HK-2 (cell line): ENCODE results near the gene ZGPAT.
"Not testable (repeated sequence)": the region's sequence is repeated elsewhere in the genome, so short reads cannot be mapped to it uniquely, and the experiment has no call there.

Experiments
- DNase-seq: peaks from one replicate; pipeline ENCODE4 v3.0.0-alpha.2; 2018; ENCODE audit not compliant: unreplicated experiment

ZGPAT gene, protein sequence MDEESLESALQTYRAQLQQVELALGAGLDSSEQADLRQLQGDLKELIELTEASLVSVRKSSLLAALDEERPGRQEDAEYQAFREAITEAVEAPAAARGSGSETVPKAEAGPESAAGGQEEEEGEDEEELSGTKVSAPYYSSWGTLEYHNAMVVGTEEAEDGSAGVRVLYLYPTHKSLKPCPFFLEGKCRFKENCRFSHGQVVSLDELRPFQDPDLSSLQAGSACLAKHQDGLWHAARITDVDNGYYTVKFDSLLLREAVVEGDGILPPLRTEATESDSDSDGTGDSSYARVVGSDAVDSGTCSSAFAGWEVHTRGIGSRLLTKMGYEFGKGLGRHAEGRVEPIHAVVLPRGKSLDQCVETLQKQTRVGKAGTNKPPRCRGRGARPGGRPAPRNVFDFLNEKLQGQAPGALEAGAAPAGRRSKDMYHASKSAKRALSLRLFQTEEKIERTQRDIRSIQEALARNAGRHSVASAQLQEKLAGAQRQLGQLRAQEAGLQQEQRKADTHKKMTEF

DNA sequence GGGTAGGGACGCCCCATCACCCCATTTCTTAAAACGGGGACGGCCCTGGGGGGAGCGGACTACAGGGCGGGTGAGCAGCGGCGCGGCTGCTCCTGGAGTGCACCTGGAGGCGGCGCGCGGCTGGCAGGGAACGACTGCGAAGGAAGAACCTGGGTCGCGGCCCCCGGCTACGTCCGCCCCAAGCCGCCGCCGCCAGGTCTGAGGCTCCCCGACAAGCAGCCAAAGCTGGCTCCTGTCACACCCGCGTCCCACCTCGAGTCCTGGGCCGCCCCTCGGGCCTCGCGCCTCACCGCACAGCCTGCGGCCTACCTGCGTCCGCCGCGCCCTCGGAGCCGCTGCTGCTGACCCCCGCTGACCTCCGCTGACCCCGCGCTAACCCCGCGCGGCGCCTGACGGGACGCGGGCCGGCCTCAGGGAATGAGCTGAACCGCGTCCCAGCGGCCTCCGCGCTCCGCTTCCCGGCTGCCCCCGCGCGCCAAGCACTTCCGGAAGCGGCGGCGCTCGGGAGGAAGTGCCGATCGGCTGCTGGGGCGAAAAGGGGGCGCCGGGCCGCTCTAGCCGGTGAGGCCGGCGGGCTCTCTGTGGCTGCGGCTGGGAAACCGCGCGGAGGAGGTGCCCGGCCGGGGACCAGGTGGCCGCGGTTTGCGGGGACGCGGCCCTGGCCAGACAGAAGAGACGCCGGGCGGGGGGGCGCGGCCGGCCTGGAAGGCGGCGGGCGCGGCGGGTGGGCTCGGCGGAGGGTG is at the start of gene ZGPAT, which contains the start of gene ARFRP1:
TSS of gene ZGPAT (plus strand) at position 482 of the 743 bp plus-strand sequence. CDS start 542 bp downstream, outside the sequence.
TSS of gene ARFRP1 (minus strand) at position 419 of the 743 bp plus-strand sequence. CDS start 885 bp downstream, outside the sequence.
- peak; percentile 86 for DNase-seq

DNA sequence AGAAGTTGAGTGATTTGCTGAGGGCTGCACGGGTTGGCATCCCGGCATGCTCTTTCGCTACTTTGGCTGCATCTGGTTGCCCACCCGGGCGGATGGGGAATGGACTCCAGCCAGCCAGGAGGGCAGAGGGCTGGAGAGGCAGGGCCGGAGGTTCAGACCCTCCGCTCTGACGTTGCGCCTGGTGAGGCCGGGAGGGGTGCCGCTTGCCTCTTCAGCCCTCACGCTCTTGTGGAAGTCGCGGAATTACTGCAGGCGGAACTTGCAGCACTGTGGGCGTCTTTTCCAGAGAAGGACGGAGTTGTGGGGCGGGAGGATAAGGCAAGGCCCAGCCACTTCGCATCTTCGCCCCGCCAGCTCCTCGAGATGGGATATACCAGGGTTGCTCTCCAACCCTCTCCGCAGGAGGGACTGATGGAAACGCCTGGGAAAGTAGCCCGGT is 49.1 kb upstream of the ZGPAT start:
- DNase-seq = no peak

DNA sequence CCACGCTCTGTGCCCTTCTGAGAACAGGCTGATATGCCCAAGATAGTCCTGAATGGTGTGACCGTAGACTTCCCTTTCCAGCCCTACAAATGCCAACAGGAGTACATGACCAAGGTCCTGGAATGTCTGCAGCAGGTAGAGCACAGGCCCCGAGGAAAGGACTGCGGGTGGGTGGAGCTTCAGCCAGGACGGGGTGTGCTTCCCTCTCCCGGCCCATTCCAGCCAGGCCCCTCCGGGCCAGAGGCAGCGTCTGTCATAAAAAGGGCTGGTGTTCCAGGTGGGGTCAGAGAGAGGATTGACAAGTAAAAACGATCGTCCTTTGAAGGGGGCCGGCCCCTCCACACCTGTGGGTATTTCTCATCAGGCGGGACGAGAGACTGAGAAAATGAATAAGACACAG is 48.5 kb upstream of the ZGPAT start:
- no peak for DNase-seq

DNA sequence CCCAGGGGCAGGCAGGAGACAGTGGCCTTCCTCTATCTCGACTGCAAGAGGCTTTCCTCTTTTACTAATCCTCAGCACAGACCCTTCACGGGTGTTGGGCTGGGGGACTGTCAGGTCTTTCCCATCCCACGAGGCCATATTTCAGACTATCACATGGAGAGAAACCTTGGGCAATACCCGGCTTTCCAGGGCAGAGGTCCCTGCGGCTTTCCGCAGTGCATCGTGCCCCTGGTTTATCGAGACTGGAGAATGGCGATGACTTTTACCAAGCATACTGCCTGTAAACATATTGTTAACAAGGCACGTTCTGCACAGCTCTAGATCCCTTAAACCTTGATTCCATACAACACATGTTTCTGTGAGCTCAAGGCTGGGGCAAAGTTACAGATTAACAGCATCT is 47.7 kb upstream of the ZGPAT start:
- not testable (repeated sequence) for DNase-seq

DNA sequence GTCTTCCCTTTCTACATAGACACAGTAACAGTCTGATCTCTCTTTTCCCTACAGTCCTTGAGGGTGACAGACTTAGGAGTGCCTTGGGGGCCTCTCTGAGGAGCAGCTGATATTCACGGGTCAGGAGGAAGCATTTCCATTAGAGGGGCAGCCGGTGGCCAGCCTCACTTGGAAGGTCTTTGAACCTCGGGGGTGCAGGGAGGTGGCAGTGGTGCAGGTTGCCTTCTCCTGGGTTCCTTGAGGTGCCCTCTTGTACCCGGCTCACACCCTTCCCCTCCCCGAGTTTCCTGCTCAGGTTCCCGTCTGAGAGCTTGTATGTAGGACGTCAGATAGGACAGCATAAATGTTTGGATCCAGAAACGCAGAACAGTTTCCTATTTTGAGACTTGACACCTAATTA is 47.2 kb upstream of the ZGPAT start:
- DNase-seq = no peak

DNA sequence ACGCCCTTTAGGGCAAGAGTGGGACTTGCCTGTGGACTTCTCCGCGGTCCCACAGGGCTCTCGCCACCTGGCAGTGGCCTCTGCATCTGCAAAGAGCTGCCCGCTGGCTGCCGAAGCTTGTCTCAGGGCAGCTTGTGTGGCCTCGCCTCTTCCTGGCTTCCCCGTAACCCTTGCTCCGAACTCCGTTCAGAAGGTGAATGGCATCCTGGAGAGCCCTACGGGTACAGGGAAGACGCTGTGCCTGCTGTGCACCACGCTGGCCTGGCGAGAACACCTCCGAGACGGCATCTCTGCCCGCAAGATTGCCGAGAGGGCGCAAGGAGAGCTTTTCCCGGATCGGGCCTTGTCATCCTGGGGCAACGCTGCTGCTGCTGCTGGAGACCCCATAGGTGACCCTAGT is 46.7 kb upstream of the ZGPAT start:
- no peak for DNase-seq

DNA sequence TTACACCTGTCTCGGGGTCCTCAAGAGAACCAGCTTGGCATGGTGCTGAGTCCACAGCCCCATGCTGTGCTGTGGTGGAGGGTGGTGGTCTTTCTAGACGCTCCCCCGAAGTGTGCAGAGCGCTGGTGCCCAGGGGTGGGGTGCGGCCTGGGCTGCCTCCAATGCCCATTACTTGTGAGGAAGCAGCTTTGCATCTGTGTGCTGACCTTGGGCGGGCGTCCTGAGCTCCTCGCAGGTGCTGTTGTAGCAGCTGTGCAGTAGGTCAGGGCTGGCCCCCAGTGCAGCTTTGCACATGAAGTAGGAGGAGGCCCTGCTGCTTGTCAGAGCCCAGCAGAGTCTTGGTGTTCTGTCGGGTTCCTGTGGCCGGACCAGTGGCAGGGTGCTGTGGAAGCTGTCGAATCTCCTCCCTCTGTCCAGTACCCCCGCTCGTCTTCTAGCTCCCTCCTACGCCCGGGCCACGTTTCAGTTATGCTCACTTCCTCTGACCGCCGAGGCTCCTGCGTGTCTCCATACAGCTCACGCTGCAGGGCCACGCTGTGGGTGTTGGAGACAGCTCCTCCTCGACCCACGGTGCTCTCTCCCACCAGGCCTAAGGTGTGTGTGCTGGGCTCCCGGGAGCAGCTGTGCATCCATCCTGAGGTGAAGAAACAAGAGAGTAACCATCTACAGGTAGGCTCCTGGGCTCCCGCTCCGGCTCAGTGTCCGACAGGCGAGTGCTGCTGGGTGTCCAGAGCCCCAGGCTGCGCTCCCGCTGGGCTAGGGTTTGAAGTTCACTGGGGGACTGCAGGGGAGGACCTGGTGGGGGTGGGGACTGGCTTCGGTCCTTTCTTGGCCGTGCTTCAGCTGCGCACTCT is 45.7 kb upstream of the ZGPAT start:
- no peak for DNase-seq

DNA sequence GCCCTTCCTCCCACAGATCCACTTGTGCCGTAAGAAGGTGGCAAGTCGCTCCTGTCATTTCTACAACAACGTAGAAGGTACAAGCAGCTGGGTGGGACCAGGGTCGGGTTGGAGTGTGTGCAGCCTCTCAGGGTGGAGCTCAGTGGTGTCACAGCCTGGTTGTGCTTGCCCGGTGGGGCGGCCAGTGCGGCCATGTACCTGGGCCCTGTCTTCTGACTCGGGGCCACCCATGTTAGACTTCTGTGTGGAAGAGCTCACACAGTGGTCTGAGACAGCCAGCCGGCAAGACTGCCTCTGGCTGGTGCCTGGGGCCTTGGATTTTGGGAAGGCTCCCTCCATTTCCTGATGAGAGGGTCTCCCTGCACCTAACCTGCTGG is 45.0 kb upstream of the ZGPAT start:
- no peak for DNase-seq

DNA sequence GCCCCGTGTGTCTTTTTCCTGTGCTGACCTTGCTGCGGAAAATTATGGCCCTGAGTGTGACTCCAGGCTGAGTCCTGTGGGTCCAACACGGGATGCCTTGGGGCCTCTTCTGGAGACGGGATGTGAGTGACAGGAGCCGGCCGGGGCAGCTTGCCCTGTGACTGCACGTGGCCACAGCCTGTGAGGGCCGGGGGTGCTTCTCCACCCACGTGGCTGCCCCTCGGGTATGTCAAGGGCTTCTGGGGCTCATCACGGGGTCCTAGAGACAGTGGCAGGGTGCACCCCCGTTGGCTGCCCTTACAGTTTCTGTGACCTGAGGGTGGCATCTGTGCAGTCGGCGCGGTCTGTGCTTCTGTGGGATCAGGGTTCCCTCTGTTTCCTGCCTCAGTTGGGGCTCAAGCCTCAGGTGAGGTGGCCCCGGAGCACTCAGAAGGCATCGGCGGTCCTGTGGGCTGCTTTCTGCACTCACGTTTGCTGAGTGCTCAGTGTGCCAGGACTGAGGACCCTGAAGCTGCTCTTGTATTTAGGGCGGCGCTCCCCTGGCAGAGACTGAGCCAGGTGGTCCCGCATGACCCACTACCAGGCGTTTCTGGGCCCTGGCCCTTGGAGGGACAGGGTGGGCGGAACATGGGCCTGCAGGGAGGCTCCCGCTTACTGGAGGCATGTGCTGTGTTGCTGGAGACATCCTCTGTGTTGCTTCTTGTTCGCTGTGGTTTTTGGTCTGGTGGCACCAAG is 44.3 kb upstream of the ZGPAT start:
- DNase-seq = no peak

DNA sequence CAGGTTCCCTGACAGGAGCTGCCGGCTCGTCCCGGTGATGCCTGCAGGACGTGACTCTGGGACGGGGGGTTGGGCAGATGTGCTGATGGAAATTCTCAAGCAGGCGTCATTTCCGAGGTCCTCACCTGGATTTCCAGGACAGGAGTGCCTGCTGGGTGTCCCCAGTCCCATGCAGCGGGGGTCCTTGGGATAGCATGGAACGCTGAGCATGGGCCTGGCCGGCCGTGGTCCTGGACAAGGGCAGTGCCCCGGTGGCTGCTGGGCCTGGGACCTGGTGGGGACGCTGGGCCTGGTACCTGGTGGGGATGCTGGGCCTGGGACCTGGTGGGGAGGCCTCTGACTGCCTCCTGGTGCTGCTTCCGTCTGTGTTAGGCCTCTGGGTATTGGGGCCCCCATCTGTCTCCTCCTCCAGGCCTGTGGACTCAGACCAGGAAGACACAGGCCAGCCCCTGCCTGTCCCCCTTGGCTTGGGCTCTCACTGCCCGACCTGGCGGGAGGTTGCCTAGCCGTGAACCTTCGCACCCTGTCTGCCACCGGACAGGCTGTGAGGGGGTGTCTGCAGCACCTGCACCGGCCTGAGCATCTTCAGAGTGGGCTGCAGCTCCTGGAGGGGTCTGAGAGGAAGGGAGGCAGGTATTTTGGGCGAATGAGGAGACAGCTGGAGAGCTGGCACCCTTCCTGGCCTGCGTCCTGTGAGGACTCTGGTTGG is 43.5 kb upstream of the ZGPAT start:
- DNase-seq = no peak

DNA sequence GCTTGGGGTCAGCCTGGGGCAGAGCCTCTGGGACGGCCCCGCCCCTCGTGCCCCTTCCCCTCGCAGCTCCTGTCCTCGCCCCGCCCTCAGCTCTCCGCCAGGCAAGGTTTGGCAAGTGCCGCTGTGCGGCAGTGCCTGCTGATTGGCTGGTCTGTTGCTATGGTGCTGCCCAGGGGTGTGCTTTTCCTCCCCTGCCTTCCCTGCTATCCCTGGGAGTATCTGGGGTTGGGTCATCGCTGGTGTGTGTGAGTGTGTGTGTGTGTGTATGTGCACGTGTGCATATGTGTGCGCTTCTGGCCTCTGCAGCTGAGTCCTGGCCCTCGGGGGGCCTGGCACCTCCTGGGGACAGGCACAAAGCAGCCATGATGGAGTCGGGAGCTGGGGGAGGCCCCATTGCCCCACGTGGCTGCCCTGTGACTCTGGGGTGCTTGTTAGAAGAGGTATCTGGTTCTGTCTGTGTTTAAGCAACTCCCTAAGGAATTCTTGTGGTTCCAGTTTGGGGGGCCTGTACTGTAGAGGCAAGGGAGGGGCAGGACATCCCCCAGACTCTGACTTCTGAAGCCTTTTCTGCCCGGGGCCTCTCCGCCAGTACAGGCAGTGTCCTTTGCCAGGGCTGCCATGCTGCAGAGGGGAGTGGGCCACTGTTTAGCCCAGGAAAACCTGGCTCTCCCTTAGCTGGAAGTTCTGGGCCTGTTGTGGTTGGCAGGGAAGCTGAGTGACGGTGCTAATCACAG is 42.8 kb upstream of the ZGPAT start:
- DNase-seq = no peak

DNA sequence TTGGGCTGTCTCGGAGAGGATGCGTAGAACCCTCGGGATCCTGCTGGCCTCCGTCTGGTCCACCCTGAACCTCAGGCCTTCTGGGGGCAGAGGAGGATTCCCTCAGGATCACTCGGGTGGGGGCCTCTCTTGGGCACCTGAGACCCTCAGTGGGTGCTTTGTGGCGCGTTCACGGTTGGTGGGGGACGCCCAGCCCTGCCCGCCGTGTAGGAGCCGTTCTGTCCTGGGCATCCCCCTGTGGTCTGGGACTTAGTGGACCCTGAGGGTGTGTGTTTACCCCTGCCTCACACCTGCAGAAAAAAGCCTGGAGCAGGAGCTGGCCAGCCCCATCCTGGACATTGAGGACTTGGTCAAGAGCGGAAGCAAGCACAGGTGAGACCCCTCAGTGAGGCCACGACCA is 42.1 kb upstream of the ZGPAT start:
- no peak for DNase-seq

DNA sequence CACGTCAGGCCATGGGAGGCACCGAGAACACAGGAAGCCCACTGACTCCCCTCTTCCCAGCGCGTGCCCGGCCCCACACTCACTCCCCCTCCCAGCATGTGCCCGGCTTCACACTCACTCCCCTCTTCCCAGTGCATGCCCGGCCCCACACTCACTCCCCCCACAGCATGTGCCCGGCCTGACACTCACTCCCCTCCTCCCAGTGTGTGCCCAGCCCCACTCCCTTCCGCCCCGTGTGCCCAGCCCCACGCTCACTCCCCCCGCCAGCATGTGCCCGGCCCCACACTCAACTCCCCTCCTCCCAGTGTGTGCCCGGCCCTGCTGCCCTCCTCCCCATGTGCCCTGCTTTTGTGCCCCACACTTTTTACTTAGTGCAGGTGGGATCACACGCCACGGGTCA is 40.0 kb upstream of the ZGPAT start:
- DNase-seq = no peak

DNA sequence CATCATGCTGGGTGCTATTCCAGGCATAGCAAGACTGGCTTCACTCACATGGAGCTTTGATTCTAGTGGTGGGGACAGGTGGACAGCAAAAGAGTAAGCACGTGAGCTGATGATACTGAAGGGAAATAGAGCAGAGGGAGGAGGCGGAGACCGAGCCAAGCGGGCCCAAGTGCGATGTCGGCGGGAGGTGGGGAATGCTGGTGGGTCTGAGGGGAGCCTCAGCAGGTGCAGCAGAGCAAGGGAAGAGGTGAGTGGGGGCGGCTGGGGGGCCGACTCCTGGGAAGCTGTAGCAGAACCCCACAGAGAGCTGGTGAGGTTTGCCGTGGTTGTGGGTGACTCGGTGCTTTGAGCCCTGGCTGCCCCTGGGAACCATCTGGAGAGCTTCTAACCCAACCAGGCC is 39.5 kb upstream of the ZGPAT start:
- no peak for DNase-seq

DNA sequence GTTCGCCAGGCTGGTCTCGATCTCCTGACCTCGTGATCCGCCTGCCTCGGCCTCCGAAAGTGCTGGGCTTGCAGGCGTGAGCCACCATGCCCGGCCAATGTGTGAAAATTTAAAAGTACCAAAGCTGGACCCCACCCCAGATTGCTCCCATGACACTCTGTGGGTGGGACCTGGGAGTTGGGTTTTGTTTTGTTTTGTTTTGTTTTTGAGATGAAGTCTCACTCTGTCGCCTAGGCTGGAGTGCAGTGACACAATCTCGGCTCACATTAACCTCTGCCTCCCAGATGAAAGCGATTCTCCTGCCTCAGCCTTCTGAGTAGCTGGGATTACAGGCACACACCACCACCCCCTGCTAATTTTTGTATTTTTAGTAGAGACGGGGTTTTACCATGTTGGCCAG is 36.1 kb upstream of the ZGPAT start:
- not testable (repeated sequence) for DNase-seq

DNA sequence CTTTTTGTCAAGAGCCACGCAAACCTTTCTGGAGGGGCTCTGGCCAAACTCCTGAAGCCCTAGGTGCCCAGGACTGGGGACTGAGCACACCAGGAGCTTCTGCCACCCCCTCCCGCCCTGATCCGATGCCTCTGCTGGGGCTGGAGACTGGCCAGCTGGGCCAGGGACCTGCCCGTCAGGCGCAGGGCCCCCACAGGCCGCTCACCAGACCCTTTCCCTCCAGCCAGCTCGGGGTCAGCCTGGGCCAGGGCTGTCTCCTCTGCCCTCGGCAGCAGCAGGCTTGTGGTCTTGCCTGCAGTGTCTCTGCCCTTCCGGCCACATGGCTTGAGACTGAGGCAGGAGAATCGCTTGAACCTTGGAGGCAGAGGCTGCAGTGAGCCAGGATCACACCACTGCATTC is 35.2 kb upstream of the ZGPAT start:
- no peak for DNase-seq

DNA sequence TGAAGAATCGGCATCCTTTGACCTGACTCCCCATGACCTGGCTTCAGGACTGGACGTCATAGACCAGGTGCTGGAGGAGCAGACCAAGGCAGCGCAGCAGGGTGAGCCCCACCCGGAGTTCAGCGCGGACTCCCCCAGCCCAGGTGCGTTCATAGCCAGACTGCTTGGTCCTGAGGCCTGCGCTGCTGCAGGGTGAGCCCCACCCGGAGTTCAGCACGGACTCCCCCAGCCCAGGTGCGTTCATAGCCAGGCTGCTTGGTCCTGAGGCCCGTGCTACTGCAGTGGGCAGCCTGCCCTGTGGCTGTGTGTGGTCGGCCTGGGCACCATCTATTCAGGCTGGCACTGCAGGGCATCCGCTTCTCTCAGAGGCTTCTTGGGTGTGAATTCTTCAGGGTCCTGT is 33.9 kb upstream of the ZGPAT start:
- DNase-seq = no peak

DNA sequence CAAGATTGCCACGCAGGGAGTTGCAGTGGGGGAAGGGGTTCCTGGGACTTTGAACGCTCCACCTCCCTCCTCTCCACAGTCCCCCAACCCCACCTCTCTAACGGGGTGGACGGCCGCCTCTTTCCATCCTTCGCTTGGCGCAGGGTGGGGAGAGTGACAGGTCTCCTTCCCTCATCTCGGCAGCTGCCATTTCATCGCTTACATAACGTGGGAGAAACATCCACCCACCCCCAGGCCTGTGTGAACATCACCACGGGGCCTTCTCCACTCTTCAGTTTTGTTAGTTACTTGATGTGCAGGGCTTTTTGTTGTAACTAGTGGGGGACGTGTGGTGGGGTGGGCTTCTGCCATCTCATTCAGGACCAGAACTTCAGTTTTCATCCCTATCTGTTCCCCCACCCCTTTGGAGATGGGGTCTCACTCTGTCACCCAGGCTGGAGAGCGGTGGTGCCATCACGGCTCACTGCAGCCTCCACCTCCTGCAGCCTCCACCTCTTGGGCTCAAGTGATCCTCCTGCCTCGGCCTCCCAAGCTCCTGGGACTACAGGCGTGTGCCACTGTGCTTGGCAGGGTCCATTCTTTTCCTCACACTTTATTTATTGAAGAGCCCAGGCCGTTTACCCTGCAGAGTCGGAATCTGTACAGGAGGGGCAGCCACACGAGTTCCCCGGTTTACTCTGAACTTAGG is 32.0 kb upstream of the ZGPAT start:
- no peak for DNase-seq

DNA sequence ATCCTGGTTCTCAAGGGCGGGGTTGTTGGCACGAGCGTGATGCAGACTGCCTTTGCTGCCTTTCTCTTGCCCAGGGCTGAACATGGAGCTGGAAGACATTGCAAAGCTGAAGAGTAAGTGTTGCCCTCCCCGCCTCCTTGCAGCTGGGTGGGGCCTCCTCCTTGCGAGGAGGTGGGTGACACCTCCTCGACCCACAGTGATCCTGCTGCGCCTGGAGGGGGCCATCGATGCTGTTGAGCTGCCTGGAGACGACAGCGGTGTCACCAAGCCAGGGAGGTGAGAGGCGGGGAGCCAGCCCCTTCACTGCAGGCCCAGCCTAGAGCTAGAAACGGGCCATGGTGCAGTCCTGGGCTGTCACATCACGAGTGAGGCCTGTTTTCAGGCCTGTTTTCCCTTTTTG is 29.8 kb upstream of the ZGPAT start:
- DNase-seq = no peak
